ENCODE measurements around the gene ACTL9. TPM values are rescaled to one million over a fixed set of nuclear protein-coding genes. Genes with fewer than 3 reads are reported as not detected.
A peak's percentile ranks its signal among the peaks of the same experiment; 100 is the strongest.

The ACTL9 gene
- total RNA-seq, 2 experiments from 2014 or later: not detected

DNA sequence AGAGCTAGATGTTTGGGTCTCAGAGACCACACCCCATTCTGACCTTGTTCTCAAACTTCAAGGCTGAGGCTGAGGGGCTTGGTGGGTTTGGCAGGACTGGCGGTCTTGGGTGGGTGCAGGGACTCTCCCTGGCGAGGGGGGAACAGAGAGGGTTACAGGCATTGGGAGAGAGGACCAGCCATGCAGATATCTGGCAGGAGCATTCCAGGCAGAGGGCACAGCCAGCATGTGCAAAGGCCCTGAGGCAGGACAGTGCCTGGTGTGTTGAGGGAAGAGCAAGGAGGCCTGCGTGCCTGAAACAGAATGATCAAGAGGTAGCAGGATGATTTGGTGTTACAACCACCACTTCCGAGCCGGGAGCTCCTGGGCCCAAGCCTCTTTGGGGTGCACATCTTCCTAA, 40.7 kb downstream of the ACTL9 start:
- ChIA-PET CTCF (interaction anchor here (1.1 to 1.4 kb wide), 2 partner anchors 12 to 36 kb away, joined by 3 to 4 read pairs; no protein-coding TSS in a partner anchor), POLR2A (no interaction called here)
- Mint-ChIP-seq H3K27me3 (peaks cover 6% of the 10 kb centered on the region), H3K4me3 (no peak overlapping the region), H3K9me3 (no peaks in the 10 kb centered on the region), H3K27ac (no peak overlapping the region), H3K36me3 (ENCODE audit: low read depth) (no peaks in the 10 kb centered on the region), H3K4me1 (peaks cover 38% of the 10 kb centered on the region)
- DNase-seq: no peak

DNA sequence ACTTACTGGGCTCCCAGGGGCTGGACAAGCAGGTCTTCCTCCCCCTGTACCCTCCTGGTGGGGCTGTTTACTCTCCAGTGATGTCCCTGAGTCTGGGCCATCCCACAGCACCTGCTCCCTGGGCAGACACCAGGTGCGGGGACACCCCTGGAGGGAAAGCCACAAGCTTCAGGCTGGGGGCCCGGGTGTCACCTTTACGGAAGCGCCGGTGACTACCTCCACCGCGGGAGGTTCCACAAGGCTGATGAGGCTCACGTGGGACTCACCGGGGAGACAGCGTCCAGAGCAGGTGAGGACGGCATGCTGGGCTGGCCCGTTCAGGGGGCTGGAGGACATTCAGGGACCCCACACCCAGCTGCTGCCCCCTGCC, 43.3 kb downstream of the ACTL9 start:
- Mint-ChIP-seq H3K9me3 (no peaks in the 10 kb centered on the region), H3K27me3 (peaks cover 6% of the 10 kb centered on the region), H3K4me1 (peaks cover 28% of the 10 kb centered on the region), H3K36me3 (ENCODE audit: low read depth) (no peaks in the 10 kb centered on the region), H3K4me3 (peak overlapping the region; percentile 1), H3K27ac (no peak overlapping the region)
- CTCF ChIA-PET: interaction anchor here (0.7 to 3.6 kb wide), 8 partner anchors 9 to 49 kb away, joined by 3 to 77 read pairs (median 8); no protein-coding TSS in a partner anchor
- peak; percentile 42 for DNase-seq
- POLR2A ChIA-PET: interaction anchor here (1.6 to 2.2 kb wide), 3 partner anchors 10 to 39 kb away, joined by 4 to 13 read pairs (median 7); no protein-coding TSS in a partner anchor

DNA sequence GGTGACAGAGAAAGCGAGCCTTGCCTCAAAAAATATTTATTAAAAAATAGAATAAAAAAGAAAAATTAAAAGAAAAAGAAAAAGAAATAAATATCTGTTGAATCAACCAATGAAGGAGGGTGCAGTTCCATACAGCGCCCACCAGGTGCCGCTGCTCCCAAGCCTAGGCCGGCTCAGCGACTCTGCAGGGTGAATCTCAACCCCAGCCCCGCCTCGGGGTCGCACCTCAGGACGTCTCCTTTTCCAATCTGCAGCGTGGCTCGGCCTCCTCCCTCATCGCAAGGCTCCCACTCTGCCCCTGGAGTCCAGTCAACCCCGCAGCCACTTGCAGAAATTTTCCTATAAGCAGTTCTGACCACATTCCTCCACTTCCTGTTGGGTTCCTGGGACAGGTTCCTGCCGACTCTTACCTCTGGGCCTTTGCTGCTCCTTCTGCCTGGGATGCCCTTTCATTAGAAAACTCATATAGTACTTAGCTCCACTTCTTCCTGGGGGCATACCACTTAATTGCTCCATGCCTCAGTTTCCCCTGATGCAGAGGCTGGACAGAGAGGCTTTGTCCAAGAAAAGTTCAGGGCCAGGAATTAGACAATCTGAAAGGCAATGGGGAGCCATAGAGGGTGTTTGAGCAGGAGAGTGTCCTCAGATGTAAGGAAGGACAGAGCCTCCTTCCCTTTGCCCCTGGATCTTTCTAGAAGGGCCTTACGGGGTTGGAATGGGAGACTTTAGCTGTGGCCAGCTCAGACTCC, 43.8 kb downstream of the ACTL9 start:
- Mint-ChIP-seq H3K4me3 (peak overlapping the region; percentile 38), H3K36me3 (ENCODE audit: low read depth) (no peaks in the 10 kb centered on the region), H3K27me3 (peaks cover 5% of the 10 kb centered on the region), H3K27ac (no peak overlapping the region), H3K4me1 (peaks cover 28% of the 10 kb centered on the region), H3K9me3 (no peaks in the 10 kb centered on the region)
- ChIA-PET POLR2A (interaction anchor here (1.6 to 2.2 kb wide), 3 partner anchors 10 to 39 kb away, joined by 4 to 13 read pairs (median 7); no protein-coding TSS in a partner anchor), CTCF (interaction anchor here (0.6 to 3.6 kb wide), 17 partner anchors 9 to 1148 kb away, joined by 3 to 77 read pairs (median 4); partner anchors contain the start of gene MARCHF2)
- DNase-seq: peak; percentile 75

DNA sequence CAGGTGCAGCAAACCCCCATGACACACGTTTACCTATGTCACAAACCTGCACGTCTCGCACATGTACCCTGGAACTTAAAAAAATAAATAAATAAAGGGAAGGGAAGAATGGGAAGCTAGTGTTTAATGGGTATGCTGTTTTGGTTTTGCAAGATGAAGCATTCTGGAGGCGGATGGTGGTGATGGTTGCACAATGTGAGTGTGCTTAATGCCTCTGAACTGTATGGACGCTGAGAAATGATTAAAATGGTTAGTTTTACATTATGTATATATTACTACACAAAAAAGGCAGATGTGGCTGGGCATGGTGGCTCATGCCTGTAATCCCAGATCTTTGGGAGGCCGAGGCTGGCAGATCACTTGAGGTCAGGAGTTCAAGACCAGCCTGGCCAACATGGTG, 50.4 kb downstream of the ACTL9 start:
- ChIA-PET POLR2A (no interaction called here), CTCF (interaction anchor here (0.7 kb wide), 1 partner anchor 24 kb away, joined by 5 read pairs; no protein-coding TSS in a partner anchor)
- H3K27me3 Mint-ChIP-seq: peaks cover 3% of the 10 kb centered on the region
- no peak for DNase-seq
- H3K4me1 Mint-ChIP-seq: peaks cover 6% of the 10 kb centered on the region
- no peak overlapping the region for H3K4me3 Mint-ChIP-seq
- H3K9me3 Mint-ChIP-seq: no peaks in the 10 kb centered on the region
- H3K36me3 Mint-ChIP-seq (ENCODE audit: low read depth): no peaks in the 10 kb centered on the region
- no peak overlapping the region for H3K27ac Mint-ChIP-seq

Other genes starting within 250 kb of the ACTL9 start
- gene PRAM1, start 196.2 kb downstream of the ACTL9 start, total RNA-seq: under 1 TPM; 0.58 to 0.63 TPM
- 10 to 100 TPM; 29.7 to 33.3 TPM for gene ZNF414, start 184.6 kb downstream of the ACTL9 start, total RNA-seq
- 100 to 1,000 TPM; 420 TPM for gene MYO1F, start 121.4 kb downstream of the ACTL9 start, total RNA-seq
- 1 to 10 TPM; 2.6 to 2.8 TPM for gene ADAMTS10, start 88.1 kb downstream of the ACTL9 start, total RNA-seq
- gene NFILZ, start 68.2 kb downstream of the ACTL9 start, total RNA-seq: not detected
- not detected for gene OR2Z1, start 22.8 kb upstream of the ACTL9 start, total RNA-seq
- gene ZNF558, start 133.5 kb upstream of the ACTL9 start, total RNA-seq: 10 to 100 TPM; 25.0 to 26.1 TPM
- gene MBD3L1, start 133.6 kb upstream of the ACTL9 start, total RNA-seq: not detected

Measured in activated CD4-positive, alpha-beta memory T cell treated with anti-CD3 and anti-CD28 coated beads, Interleukin-2, amount 10 ng/mL, durations not matched to agents 7 days and 5 days (primary cell).